HG03103 (cell line): ENCODE results near the gene AOPEP.

Experiments used
- ATAC-seq: cut with Tn5 transposase; IDR thresholded peaks from one replicate; pipeline ENCODE4 v1.9.1; 2021; ENCODE audit warnings: low read depth; ENCODE audit not compliant: unreplicated experiment

Gene AOPEP

DNA sequence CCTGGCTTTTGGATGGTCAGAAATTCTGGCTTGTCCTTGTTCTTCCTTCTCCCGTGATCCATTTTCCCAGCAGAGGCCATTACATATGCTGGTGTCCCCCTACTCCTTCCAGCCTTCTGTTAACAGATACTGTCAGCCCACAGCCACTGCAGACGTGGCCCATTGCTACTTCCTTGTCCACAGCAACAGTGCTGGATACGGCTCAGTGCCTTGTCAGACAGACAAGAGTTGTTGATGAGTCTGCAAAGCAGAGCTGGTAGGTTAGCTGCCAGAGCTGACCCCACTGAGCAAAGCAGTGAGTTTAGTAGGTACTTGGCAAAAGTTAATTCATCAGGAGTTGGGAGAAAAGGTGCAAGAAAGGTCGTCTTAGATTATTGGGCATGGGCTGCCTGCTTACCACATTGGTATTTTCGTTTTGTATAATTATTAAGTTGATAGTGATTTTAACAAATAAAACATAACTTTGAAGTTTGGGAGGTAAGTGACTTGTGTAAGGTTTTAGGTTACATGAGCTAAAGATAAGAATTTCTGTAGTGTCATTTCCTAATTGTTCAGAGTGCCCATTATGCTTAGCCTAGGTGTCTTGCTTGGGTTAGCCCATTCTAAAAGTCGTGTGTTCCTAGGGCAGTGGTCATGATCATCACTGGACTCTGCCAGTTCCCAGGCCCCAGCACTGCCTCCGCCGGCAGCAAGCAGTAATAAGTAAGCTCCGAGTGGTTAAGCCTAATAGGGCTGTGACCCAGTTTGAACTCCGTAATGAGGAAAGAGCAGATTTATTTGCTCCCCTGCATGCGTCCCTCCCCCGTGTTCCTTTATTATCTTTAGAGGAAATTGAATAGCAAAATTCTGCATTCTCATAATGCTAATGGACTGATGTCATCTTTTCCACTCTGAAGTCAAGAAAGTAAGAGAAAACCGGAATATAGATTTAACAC, 299.0 kb downstream of the AOPEP start:
- ATAC-seq: no peak

DNA sequence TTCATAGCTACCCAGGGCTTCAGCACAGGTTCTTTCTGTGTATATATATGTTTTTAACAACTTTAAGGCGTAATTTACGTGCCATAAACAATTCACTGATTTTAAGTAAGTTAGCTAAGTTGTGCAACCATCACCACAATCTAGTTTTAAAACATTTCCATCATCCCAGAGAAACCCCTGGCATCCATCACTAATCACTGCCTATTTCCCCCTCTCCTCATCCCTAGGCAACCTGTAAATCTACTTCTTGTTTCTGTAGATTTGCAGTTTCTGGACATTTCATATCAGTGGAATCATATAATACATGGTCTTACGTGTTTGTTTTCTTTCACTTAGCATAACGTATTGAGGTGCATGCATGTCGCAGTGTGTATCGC, 299.6 kb downstream of the AOPEP start:
- ATAC-seq: no peak

DNA sequence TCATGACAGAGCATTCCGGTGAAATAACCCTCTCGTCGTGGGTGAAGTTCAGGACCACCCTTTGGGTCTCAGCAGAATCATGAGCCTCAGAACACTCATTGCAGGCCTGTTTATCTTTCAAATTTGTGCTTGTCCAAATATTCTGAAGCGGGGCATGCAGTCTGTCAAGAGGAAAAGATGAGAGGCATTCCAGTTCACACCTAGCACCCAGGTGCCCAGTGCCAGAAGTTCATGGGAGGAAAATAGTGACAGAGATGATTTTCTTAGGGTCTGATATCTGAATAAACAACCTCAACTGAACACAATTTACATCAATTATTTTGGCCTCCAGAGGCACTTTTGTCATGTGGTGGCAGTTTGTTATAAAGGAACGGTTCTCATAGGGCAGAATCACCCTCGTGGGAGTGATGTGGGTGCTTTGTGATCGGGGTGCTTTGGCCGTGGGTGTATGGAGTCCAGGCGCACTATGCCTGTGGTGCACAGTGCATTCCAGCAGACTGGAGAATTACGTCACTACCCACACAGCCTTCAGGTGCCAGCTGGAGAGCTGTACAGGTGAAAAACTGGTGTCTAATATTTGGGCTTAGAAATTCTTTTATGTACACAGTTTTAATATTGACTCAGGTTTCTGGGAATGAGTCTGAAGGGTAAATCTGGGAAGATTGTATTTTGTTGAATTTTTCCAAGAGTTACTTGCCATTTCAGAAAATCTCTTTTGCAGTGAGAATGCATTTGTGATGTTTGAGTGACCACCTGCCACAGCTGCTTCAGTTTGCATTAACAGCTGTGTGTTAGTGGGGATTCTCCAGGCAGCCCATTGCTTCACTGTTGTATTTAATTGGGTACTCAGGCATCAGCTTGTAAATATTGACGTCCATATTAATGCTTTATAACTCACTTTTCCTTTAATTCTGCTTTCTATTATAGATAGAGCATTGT, 301.7 kb downstream of the AOPEP start:
- no peak for ATAC-seq

DNA sequence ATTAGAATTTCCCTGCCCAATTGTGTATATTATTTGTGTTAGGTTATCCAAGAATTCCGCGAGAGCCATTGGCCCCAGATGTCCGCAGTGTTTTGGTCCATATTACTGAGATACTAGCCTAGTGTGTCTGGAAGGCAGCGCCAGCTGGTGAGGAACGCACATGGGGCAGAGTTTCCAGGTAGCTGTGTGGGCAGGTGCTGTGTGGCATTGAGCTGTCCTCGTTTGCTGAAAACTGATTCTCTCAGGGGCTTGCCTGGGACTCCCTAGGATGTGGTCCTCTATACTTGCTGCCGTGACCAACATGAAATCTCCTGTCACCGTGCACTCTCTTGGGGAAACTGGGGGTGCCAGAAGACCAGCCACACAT, 302.3 kb downstream of the AOPEP start:
- ATAC-seq: no peak

DNA sequence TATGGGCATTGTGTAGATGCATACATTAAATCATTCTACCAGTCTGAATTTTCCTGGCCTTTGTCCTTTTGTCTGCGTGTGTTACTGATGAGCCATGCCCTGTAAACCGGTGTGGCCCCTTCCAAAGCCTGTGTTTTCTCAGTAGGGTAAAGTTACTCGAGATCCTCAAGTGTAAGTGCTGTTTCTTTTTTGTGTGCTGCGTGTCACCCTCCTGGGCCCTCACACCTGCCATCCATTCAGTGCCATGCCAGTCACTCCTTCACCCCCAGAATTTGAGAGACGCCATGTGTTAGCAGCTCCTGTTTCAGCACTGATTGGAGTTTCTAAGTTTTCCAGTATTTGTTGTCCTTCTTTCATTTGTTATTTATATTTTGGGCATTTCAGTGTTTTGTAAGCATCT, 302.8 kb downstream of the AOPEP start:
- no peak for ATAC-seq

DNA sequence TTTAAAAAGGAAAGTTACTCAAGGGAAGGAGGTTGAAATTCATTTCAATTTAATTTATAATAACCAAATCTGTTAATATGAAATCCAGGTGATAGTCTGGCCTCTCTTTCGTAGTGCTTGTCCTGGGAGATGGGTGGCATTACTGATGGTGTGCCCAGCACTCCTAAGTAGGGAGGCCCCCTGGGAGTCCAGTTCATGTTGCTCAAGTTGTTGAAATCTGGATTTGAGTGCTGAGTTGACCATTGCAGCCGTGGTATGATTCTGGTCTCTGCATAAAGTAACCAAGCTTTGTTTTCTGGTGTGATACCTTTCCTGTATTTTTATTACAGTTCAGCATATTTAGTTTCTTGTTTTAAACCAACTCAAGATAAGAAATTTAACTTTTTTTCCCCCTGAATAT, 303.2 kb downstream of the AOPEP start:
- no peak for ATAC-seq

DNA sequence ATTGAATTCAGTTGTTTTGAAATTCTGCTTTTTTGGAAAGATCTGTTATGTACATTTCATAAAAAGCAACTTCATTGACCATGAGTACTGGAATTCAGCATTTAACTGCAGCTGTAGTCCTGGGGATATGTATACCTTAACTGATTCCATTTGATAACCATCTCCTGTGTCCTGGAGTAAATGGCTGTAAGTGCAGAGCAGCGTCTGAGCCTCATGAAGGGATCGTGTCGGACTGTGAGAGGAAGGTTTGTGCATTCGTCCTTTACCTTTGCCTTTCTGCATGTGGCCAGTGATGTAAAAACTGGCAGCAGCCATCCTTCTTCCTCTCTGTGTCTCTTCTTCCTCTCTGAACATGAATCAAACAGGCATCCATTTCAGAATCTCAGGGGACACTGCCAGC, 303.8 kb downstream of the AOPEP start:
- no peak for ATAC-seq

DNA sequence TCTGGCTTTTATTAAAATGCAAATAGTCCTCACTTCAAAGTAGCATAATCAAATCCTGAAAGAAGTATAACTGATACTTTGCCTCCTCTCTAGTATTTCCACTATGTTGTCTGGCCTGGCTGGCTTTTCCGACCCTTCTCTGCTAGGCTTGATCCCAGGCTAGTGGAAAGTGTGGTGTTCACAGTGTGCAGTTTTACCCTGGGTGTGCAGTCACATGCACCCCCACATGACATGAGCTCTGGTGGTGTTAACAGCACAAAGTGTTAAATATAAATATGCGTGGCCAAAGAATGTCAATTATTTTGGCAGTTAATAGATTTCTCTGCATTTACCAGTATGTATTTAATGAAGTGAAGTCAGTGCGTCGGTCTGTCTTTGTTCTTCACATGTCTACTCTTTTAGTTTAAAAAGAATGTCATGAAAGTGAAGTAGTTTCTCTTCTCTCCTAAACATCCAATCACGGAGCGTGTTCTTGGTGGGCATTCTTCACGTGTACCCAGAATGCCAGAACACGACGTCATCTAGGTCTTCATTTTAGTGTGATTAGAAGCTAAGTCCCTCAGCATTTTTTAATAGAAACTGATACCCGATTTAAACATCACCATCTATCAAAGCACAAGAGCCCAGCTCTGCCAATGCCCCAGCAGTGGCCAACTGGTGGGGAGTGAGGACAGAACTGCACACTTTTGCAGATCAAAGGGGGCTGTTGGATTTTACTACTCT, 304.6 kb downstream of the AOPEP start:
- ATAC-seq: no peak

DNA sequence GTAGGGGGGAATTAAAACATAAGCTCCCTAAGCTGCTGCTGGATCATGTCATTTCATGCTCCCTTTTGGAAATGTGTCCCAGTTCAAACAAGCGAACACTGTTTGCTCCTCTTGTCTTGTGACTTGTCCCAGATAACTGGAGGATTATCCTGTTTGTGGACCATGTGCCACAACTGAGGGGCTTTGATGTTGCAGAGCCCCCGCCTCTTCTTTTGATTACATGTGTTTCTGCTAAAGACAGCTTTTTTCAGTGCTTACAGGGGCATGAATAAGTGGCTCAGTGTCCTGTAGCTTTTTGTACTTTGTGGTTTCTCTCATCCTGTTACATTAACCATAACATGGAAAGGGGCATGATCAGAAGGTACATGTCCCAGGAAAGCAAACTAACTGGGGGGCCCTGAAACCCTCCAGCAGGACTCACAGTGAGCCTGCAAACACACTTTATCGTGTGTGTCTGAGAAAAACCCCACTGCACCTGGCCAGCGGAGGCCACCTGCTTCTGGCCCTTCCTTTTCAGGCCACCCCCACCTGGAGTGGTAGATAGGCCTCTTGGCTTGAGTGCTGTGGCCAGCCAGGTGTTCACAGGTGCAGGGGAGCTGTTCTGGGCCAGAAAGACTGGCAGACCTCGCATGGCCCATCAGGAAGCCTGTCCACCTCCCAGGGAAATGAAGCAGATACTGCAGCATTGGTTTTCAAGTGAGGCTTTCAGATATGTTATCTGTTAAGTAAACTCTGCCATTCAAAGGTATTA, 305.4 kb downstream of the AOPEP start:
- ATAC-seq: no peak

DNA sequence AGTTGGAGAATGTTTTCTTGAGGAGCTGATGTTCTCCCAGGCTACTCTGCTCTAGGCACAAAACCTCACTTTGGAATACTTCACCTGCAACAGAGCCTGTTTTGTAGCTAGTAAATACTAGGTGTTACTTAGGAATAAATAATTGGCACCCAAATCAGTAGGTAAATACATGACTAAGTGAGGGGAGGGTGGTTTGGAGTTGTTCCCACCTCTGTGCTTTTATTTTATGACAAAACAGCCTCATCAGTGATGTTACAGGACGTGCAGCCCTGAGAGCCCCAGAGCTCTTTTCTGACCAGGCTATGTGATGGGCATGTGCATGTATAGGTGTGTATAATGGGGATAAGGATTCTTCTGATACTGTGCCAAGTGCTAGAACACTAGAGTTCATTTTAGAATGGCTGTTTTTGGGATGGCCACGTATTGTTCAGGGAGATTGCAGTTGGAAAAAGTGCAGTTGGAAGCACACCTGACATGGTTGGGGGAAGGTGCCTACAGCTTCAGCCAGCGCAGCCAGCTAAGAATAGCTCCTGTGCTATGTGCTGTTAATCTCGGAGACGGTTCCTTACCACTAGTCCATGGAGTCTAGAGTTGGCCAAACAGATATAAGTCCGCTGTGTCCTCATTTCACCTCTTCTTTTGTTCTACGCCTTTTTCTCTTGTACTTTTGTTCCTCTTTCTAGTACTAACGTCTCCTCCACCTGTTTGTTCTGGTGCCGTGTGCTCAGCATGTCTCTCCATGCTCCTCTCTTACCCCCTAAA, 306.3 kb downstream of the AOPEP start:
- no peak for ATAC-seq

DNA sequence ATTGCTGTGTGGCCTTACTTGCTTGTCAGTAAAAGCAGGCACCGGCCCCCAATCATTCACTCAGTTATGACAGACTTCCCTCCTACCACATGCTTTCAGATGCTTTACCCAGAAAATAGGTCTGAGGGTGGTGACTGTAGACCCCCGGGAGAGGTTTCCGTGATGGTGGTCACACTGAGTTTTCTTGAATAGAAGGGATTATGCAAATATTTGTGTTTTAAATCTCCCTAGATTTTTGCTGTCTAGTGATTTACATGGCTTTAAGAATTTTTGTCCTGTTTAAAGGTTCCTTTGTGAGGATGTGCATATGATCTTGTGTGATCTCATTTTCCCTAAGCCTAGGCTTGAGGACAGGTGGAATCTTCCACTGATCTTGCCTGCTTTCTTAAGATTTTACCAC, 309.3 kb downstream of the AOPEP start:
- ATAC-seq: no peak

DNA sequence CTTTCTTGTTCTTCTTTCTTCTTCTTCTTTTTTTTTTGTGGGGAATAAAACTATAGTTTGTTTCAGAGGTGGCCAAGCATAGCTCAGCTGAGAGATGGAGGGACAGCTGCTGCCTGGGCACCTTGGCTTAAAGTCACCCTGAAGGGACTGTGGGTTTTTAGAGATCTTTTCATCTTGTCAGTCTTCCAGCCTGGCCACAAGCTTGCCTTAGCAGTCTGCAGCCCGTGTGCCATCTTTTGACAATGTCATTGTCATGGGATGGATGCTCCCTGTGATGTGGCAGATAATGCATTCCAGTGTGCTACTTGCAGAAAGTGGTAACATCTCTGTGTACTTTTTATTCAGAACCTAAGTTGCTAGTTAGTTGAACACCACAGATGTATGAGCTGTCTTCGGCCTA, 310.2 kb downstream of the AOPEP start:
- no peak for ATAC-seq

DNA sequence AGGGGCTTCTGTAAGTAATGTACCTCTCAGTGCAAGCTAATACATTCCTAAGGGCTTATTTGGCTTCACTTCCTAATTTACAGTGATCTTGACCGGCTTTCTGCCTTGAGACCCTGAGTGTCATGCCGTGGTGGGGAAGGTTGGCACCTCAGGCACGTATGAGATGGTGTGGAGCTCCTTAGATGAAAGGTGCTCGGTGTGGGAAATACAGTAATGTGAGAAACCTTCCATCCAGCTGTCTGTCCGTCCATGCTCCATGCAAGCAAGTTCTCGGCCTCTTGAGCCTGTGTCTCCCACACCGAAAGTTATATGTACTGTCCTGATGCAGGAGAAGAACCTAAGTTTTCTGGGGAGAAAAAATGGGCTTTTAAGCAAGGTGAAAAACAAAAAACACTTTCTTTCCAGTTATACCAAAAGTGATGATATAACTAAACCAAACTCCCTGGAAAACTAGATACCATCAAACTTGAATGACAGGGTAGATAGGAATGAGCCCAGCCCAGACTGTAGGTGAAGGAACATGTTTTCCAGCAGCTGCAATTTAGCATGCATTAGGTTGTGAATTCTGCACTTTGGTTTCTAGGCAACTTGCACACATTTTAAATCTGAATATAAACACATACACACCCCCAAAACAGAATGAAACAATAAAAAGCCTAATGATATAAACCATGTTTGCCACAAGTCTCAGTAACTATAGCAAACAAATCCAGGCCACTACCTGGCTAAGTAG, 311.5 kb downstream of the AOPEP start:
- ATAC-seq: no peak

DNA sequence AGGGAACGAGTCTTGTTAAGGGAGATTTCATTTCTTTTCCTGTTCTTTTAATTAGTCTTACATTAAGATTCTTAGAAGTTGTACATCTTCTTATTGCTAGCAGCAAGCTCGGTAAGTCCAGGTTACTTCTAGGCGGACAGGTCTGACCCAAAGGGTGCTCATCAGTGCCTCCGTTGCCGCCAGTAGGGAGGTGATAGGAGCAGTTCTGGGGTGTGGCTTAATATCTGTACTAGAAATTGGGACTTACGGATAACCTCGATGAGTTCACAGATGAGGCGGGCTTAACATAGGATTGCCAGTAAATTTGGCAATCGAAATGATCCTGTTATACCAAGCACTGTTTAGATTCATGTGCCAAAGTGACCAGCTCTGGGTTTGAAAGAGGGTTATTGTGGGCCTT, 312.2 kb downstream of the AOPEP start:
- no peak for ATAC-seq

DNA sequence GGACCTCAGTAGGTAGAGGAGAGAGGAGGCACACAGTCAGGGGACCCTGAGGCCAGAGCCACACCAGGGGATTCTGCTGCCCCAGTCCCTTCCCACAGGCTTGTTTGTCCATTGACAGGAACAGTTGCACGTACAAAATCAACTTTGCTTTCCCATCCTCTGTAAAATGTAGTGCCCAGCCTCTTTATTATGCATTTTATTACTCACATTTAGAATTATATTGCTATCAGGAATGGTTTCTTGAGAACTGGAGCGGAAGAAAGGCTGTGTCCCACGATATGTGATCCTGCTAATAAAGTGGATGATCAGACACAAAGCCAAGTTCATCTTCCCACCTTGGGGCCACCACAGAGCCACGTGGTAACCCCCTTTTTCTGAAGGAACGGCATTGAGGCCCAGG, 313.6 kb downstream of the AOPEP start:
- no peak for ATAC-seq

DNA sequence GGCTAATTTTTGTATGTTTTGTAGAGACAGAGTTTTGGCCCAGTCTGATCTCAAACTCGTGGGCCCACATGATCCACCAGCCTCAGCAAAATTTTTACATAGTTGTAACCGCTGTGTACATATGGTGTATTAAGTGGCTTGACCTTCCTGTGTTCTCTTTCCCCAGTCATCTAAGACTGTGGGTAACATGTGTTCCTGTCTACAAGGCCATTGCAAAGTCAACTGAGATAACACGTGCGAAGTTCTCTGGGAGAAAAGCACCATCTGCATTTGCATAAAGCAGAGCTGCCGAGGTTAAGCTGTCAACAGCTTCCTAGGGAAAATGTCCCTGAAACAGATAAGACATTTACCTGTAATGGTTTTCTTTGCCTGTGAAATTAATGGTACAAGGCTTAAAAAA, 317.3 kb downstream of the AOPEP start:
- ATAC-seq: no peak

DNA sequence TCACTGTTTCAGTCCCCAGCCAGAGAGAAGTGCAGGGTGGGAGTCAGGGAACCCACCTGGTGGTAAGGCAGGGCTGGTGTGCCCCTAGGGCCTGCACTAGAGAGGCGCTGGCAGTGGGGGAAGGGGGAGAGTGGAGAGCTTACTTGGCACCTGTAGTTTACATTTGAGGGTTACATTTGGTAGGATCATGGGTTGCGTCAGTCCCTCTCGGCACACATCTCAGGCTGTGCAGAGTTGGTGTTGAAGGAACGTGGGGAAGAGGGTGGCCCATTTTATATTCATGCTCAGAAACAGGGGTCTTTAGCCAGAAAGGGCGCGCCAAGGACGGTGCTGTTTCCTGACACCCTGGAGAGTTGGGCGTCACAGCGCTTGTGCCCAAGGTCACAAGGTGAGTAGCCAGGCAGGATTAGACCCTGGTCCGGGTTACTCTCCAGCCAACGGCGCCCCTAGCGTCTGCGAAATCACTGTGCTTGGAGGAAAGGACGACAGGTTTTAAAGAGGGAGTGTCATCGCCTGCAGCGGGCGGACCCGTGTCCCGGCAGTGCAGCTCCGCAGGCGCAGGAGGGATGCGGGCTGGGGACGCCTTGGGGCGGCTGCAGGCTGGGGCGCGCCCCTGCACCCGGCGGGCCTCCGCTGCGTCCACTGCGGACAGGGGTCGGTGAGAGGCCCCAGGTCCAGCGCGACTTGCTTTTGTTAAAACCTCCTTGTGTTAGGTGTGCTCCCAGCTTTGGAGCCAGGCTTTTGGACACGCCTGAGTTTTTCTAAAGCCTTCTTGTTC, 318.4 kb downstream of the AOPEP start:
- ATAC-seq: no peak

DNA sequence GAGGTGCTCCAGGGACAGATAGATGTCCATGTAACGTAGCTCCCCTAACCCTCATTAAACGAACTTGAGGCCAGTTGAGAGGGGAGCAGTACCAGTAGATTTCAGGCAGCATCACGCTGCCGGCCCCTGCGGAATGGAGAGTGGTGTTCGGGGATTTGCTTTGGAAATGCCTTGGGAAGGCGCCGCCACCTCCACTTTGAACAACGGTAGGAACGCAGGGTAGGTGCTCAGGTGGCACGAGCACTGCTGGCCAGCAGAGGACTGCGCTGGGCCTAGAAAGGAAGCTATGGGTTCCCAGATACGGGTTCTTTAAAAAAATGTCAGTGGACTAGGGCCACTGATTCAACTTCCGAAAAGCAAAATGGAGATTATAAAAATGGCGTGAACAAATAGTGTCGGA, 319.3 kb downstream of the AOPEP start:
- no peak for ATAC-seq
